ENCODE data around the gene ATP13A5.

Gene ATP13A5

DNA sequence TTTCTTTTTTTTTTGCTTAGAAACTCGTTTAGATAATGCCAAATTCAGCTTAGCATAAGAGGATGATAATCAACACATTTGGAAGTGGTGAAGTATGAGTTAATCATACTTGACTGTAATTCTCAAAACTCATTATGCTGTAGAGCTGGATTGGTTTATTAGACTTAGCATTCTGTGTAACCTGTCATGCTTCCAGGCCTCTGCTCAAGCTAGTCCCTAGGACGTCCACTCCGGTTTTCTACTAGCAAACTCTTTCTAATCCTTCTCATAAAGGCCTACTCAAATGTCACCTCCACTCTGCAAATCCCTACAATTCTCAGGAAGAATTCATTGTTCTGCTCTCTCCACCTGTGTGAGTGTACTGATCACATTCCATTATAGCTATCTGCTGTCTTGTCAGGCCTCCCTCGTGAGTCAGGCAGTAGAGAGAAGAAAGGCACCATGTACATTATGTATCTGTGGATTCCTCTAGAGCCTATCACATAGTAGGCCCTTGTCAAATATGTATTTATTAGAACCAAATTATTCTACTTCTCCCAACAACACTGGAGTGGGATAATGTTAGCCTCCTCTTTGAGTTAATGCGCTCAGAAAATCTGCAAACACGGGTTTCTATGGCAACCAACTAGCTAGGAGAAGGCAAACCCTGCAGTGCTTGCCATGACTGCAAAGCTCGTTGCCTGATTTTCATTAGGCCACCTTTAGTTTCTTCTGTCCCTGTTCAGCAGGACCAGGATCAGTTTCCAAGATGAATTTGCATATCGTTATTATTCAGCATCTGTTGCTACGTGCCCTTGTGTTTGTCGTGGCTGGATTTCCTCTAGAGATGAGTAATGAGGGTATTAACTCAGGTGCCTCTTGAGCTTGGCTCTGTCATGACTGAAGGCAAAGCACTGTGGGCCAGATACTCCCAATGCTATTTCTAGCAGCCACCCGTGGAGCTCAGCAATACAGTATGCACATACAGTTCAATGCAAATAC lies 30.7 kb downstream of the ATP13A5 start:
- no peak for DNase-seq (ENCODE audit: low read depth in 2 of 2)
- H3K4me3 ChIP-seq (replicated peaks in 1 of 2; ENCODE audit: low read depth in 2 of 2, low read length in 2 of 2), result no peak overlapping the region
- TF ChIP-seq, protein P1, sequence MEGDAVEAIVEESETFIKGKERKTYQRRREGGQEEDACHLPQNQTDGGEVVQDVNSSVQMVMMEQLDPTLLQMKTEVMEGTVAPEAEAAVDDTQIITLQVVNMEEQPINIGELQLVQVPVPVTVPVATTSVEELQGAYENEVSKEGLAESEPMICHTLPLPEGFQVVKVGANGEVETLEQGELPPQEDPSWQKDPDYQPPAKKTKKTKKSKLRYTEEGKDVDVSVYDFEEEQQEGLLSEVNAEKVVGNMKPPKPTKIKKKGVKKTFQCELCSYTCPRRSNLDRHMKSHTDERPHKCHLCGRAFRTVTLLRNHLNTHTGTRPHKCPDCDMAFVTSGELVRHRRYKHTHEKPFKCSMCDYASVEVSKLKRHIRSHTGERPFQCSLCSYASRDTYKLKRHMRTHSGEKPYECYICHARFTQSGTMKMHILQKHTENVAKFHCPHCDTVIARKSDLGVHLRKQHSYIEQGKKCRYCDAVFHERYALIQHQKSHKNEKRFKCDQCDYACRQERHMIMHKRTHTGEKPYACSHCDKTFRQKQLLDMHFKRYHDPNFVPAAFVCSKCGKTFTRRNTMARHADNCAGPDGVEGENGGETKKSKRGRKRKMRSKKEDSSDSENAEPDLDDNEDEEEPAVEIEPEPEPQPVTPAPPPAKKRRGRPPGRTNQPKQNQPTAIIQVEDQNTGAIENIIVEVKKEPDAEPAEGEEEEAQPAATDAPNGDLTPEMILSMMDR (IDR thresholded peaks at IDR 0.05; ENCODE audit: low read depth, low read length), result no peak

- H3K4me3 ChIP-seq (replicated peaks in 1 of 2; ENCODE audit: low read depth in 2 of 2, low read length in 2 of 2), result no peak overlapping the region
- DNase-seq (ENCODE audit: low read depth in 2 of 2), result no peak
- TF ChIP-seq, protein P1 (IDR thresholded peaks at IDR 0.05; ENCODE audit: low read depth, low read length), result no peak
Measured at GRCh38 chr3:193346259-193346658, 32.3 kb downstream of the ATP13A5 start.

GRCh38 chr3:193345431-193345830 lies 33.1 kb downstream of the ATP13A5 start:
- no peak for DNase-seq (ENCODE audit: low read depth in 2 of 2)
- H3K4me3 ChIP-seq (replicated peaks in 1 of 2; ENCODE audit: low read depth in 2 of 2, low read length in 2 of 2), result no peak overlapping the region
- TF ChIP-seq, protein P1 (IDR thresholded peaks at IDR 0.05; ENCODE audit: low read depth, low read length), result no peak

GRCh38 chr3:193344486-193344885 lies 34.1 kb downstream of the ATP13A5 start:
- TF ChIP-seq, protein P1 (IDR thresholded peaks at IDR 0.05; ENCODE audit: low read depth, low read length), result no peak
- no peak overlapping the region for H3K4me3 ChIP-seq (replicated peaks in 1 of 2; ENCODE audit: low read depth in 2 of 2, low read length in 2 of 2)
- no peak for DNase-seq (ENCODE audit: low read depth in 2 of 2)

DNA sequence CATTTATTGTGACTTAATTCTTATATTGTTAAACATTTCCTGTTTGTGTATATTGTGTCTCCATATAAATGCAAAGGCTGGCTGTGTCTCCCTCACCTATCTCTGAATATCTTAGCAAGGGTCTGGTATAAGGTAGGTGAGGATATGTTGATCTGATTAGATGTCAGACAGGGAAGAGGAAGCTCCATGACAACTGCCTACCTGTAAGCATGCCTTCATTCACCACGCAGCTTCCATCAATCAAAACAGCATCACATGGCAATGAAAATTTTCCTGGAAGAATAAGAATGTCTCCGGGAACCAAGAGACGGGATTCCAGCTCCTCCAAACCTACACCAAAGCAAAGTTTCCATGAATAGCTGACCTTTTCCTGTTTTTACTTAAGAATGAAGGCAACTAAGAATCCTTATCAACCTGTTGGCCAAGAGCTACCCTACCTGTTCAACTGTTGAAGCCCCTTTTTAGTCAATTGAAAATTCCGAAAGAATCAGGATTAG lies 34.8 kb downstream of the ATP13A5 start:
- H3K4me3 ChIP-seq (replicated peaks in 1 of 2; ENCODE audit: low read depth in 2 of 2, low read length in 2 of 2), result no peak overlapping the region
- TF ChIP-seq, protein P1 (IDR thresholded peaks at IDR 0.05; ENCODE audit: low read depth, low read length), result no peak
- no peak for DNase-seq (ENCODE audit: low read depth in 2 of 2)

DNA sequence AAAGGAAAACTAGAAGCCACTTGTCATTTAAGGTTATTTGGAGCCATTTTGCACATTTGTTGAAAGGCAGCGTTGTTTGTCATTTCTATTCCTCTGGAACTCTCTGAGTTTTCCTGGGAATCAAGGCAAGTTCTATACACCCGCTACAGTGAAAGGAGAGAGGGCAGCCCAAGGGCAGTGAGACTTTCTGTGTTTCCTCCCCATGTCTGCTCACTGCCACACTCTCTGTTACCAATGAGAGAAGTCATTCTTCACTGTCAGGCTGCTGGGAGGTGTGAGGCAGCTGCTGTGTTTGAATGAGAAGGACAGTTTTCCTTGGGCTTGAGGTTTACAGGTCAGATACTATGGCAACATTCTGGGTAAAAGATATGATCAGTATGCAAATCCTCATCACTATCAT lies 36.0 kb downstream of the ATP13A5 start:
- TF ChIP-seq, protein P1 (IDR thresholded peaks at IDR 0.05; ENCODE audit: low read depth, low read length), result no peak
- DNase-seq (ENCODE audit: low read depth in 2 of 2), result no peak
- no peak overlapping the region for H3K4me3 ChIP-seq (replicated peaks in 1 of 2; ENCODE audit: low read depth in 2 of 2, low read length in 2 of 2)

Data from cardiac fibroblast (primary cell).